BLaER1 (cell line): ENCODE data around the gene IGF1.

Experiments used
- H3K27ac ChIP-seq: shearing (Covaris generic); formaldehyde crosslinking; 2 replicates; pipeline ENCODE4 v1.8.1; 2022
- H3K27me3 ChIP-seq: shearing (Covaris generic); formaldehyde crosslinking; 2 replicates; pipeline ENCODE4 v1.8.1; 2022
- H3K36me3 ChIP-seq: shearing (Covaris generic); formaldehyde crosslinking; 2 replicates; pipeline ENCODE4 v1.8.1; 2022
- H3K4me1 ChIP-seq: shearing (Covaris generic); formaldehyde crosslinking; 2 replicates; pipeline ENCODE4 v1.8.1; 2022
- H3K4me2 ChIP-seq: shearing (Covaris generic); formaldehyde crosslinking; 2 replicates; pipeline ENCODE4 v1.8.1; 2022
- H3K4me3 ChIP-seq: shearing (Covaris generic); formaldehyde crosslinking; 2 replicates; pipeline ENCODE4 v1.8.1; 2022
- H3K9ac ChIP-seq: shearing (Covaris generic); formaldehyde crosslinking; 2 replicates; pipeline ENCODE4 v1.8.1; 2022
- H3K9me3 ChIP-seq: shearing (Covaris generic); formaldehyde crosslinking; 2 replicates; pipeline ENCODE4 v1.8.1; 2022
- H4K20me1 ChIP-seq: shearing (Covaris generic); formaldehyde crosslinking; 2 replicates; pipeline ENCODE4 v1.8.1; 2022
- Cebpa-rat ChIP-seq: shearing (Covaris generic); IDR thresholded peaks from 2 replicates; pipeline ENCODE4 v1.8.1; 2022

IGF1 gene

GRCh38 chr12:102433304-102433703 is 47.1 kb downstream of the IGF1 start:
- TF ChIP-seq Cebpa-rat, result no peak
- no peak overlapping the region for H3K9ac ChIP-seq

GRCh38 chr12:102430661-102431060 is 49.7 kb downstream of the IGF1 start:
- no peak for TF ChIP-seq Cebpa-rat
- Histone ChIP-seq H3K4me1 (no peaks in the 10 kb centered on the region), H3K4me2 (no peak overlapping the region), H3K4me3 (no peak overlapping the region), H3K27me3 (no peaks in the 10 kb centered on the region), H3K27ac (no peak overlapping the region), H3K36me3 (no peaks in the 10 kb centered on the region), H3K9ac (no peak overlapping the region), H3K9me3 (no peaks in the 10 kb centered on the region), H4K20me1 (no peaks in the 10 kb centered on the region)

More at GRCh38 chr12:102433304-102433703, 47.1 kb downstream of the IGF1 start:
- H3K4me3 ChIP-seq, result no peak overlapping the region
- H3K9me3 ChIP-seq, result no peaks in the 10 kb centered on the region
- 0 out of 2 replicates have a peak, but pooled peaks cover 4% of the 10 kb centered on the region for H3K4me1 ChIP-seq
- no peaks in the 10 kb centered on the region for H3K27me3 ChIP-seq
- H4K20me1 ChIP-seq, result no peaks in the 10 kb centered on the region
- no peak overlapping the region for H3K27ac ChIP-seq
- no peak overlapping the region for H3K4me2 ChIP-seq
- no peaks in the 10 kb centered on the region for H3K36me3 ChIP-seq

- no peak overlapping the region for H3K9ac ChIP-seq
- H3K4me3 ChIP-seq, result no peak overlapping the region
- no peaks in the 10 kb centered on the region for H3K4me1 ChIP-seq
- H3K27ac ChIP-seq, result no peak overlapping the region
- H3K4me2 ChIP-seq, result no peak overlapping the region
- no peaks in the 10 kb centered on the region for H3K27me3 ChIP-seq
- no peaks in the 10 kb centered on the region for H4K20me1 ChIP-seq
- no peak for TF ChIP-seq Cebpa-rat
- H3K9me3 ChIP-seq, result no peaks in the 10 kb centered on the region
- no peaks in the 10 kb centered on the region for H3K36me3 ChIP-seq
These were observed 50.9 kb downstream of the IGF1 start for GRCh38 chr12:102429211-102430154.

GRCh38 chr12:102427543-102427941 is 52.8 kb downstream of the IGF1 start:
- Histone ChIP-seq H3K9me3 (no peaks in the 10 kb centered on the region), H4K20me1 (no peaks in the 10 kb centered on the region), H3K9ac (no peak overlapping the region), H3K36me3 (no peaks in the 10 kb centered on the region), H3K27ac (no peak overlapping the region), H3K4me1 (no peaks in the 10 kb centered on the region), H3K27me3 (no peaks in the 10 kb centered on the region), H3K4me2 (no peak overlapping the region), H3K4me3 (no peak overlapping the region)
- TF ChIP-seq Cebpa-rat, result no peak

- H3K27ac ChIP-seq, result no peak overlapping the region
- no peaks in the 10 kb centered on the region for H3K4me1 ChIP-seq
- H3K9me3 ChIP-seq, result no peaks in the 10 kb centered on the region
- no peak for TF ChIP-seq Cebpa-rat
- no peak overlapping the region for H3K9ac ChIP-seq
- H3K4me3 ChIP-seq, result no peak overlapping the region
- no peak overlapping the region for H3K4me2 ChIP-seq
- no peaks in the 10 kb centered on the region for H3K27me3 ChIP-seq
- no peaks in the 10 kb centered on the region for H3K36me3 ChIP-seq
- no peaks in the 10 kb centered on the region for H4K20me1 ChIP-seq
These were observed 53.5 kb downstream of the IGF1 start for GRCh38 chr12:102426599-102427542.

GRCh38 chr12:102425109-102426039 is 55.0 kb downstream of the IGF1 start:
- Histone ChIP-seq H3K36me3 (no peaks in the 10 kb centered on the region), H3K4me1 (no peaks in the 10 kb centered on the region), H3K9me3 (no peaks in the 10 kb centered on the region), H4K20me1 (no peaks in the 10 kb centered on the region), H3K27ac (no peak overlapping the region), H3K4me3 (no peak overlapping the region), H3K9ac (no peak overlapping the region), H3K4me2 (no peak overlapping the region), H3K27me3 (no peaks in the 10 kb centered on the region)
- TF ChIP-seq Cebpa-rat, result no peak

GRCh38 chr12:102423462-102423861 is 56.9 kb downstream of the IGF1 start:
- H3K9me3 ChIP-seq, result no peaks in the 10 kb centered on the region

DNA sequence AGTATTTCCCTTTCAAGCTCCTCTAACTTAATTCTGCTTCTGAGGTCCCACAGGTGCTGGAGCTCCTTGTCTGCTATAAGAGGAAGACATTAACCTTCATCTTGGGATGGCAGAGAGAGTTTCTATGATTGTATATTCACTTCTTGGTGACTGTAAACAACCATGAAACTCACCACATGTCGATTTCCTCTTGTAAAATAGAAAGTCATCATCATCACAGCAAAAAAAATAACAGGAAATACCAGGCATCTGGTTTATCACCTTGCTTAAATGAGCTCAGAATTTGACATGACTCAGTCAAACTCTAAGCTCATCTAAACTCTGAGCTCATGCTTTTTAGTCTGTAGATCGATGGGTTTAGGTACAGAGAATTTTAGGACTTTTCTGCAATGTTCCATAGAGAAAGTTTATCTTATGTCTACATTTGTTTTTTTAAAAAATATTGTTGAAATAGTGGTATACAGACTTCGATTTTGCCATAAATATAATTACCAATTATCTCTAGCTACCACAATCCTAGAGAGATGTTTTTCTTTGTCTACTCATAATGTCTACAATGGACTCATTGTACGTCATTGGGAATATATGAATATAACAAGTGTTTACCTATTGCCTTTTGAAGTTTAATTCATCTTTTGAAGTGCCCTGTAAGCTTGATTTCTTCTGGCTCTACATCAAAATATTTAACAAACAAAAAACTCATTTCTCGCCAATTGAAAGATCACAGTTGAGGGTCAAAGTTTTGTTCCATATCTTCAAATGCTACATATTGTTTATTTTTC is 58.4 kb downstream of the IGF1 start:
- no peak overlapping the region for H3K9ac ChIP-seq
- no peak overlapping the region for H3K4me3 ChIP-seq
- no peaks in the 10 kb centered on the region for H3K4me1 ChIP-seq
- H4K20me1 ChIP-seq, result no peaks in the 10 kb centered on the region
- H3K27ac ChIP-seq, result no peak overlapping the region
- no peaks in the 10 kb centered on the region for H3K36me3 ChIP-seq
- no peaks in the 10 kb centered on the region for H3K27me3 ChIP-seq
- no peak overlapping the region for H3K4me2 ChIP-seq
- no peak for TF ChIP-seq Cebpa-rat
- no peaks in the 10 kb centered on the region for H3K9me3 ChIP-seq

More at GRCh38 chr12:102423462-102423861, 56.9 kb downstream of the IGF1 start:
- Histone ChIP-seq H3K4me1 (no peaks in the 10 kb centered on the region), H3K27ac (no peak overlapping the region), H4K20me1 (no peaks in the 10 kb centered on the region), H3K36me3 (no peaks in the 10 kb centered on the region), H3K4me2 (no peak overlapping the region), H3K9ac (no peak overlapping the region), H3K27me3 (no peaks in the 10 kb centered on the region), H3K4me3 (no peak overlapping the region)
- no peak for TF ChIP-seq Cebpa-rat
